Activated CD4-positive, alpha-beta T cell treated with anti-CD3 and anti-CD28 coated beads for 24 hours (primary cell): Measurements from ENCODE around the gene CACNB2.

Experiments used
- DNase-seq, 2 donors: peaks; one replicate each; pipeline ENCODE4 v3.0.0-alpha.2; 2020; ENCODE audit warnings: low read depth in 2 of 2

CACNB2 gene

GRCh38 chr10:18450298-18450697, 310.1 kb downstream of the CACNB2 start:
- no peak for DNase-seq

GRCh38 chr10:18455086-18455884, 315.1 kb downstream of the CACNB2 start:
- no peak for DNase-seq

GRCh38 chr10:18456984-18457383, 316.8 kb downstream of the CACNB2 start:
- DNase-seq, result no peak

GRCh38 chr10:18460032-18460431, 319.8 kb downstream of the CACNB2 start:
- DNase-seq, result no peak

- no peak for DNase-seq
Observed at GRCh38 chr10:18463673-18464211, 323.5 kb downstream of the CACNB2 start.

GRCh38 chr10:18469125-18469524, 328.9 kb downstream of the CACNB2 start:
- DNase-seq, result no peak

GRCh38 chr10:18472977-18473376, 332.8 kb downstream of the CACNB2 start:
- DNase-seq, result no peak

GRCh38 chr10:18473424-18474117, 333.3 kb downstream of the CACNB2 start:
- no peak for DNase-seq

GRCh38 chr10:18474118-18474455, 333.9 kb downstream of the CACNB2 start:
- DNase-seq, result no peak

- no peak for DNase-seq
Observed at GRCh38 chr10:18476076-18476647, 335.9 kb downstream of the CACNB2 start.

GRCh38 chr10:18478354-18478753, 338.1 kb downstream of the CACNB2 start:
- DNase-seq, result no peak

- DNase-seq, result no peak
Observed at GRCh38 chr10:18479502-18479901, 339.3 kb downstream of the CACNB2 start.

- DNase-seq, result no peak
Observed at GRCh38 chr10:18483516-18484186, 343.4 kb downstream of the CACNB2 start.

- no peak for DNase-seq
Observed at GRCh38 chr10:18486438-18486837, 346.2 kb downstream of the CACNB2 start.

- DNase-seq, result no peak
Observed at GRCh38 chr10:18490755-18491154, 350.5 kb downstream of the CACNB2 start.

GRCh38 chr10:18497806-18498369, 357.7 kb downstream of the CACNB2 start:
- no peak for DNase-seq

GRCh38 chr10:18498998-18499397, 358.8 kb downstream of the CACNB2 start:
- no peak for DNase-seq

GRCh38 chr10:18500576-18500975, 360.4 kb downstream of the CACNB2 start:
- DNase-seq, result no peak

GRCh38 chr10:18501198-18501597, 361.0 kb downstream of the CACNB2 start:
- DNase-seq, result no peak

GRCh38 chr10:18501629-18502028, 361.4 kb downstream of the CACNB2 start:
- DNase-seq, result no peak

- no peak for DNase-seq
Observed at GRCh38 chr10:18504161-18504560, 363.9 kb downstream of the CACNB2 start.
